Measurements from ENCODE around the gene ELMO1. TPM values are rescaled to one million over a fixed set of nuclear protein-coding genes. Genes with fewer than 3 reads are reported as not detected.
A peak's percentile ranks its signal among the peaks of the same experiment; 100 is the strongest.

The ELMO1 gene
- total and polyA plus RNA-seq, 10 of the 15 experiments (the other 5 are each of a cell fraction or from before 2014, with no cell fraction given) = 22.6 to 85.9 (median 56.6) TPM

- TF ChIP-seq ETV6 (conservative IDR thresholded peaks at IDR 0.05 in 1 of 2, IDR thresholded peaks at IDR 0.05 in 1 of 2; ENCODE audit: borderline replicate concordance in 1 of 2, low read depth in 1 of 2) (peak in 1 of 2 experiments; percentile 85; a peak in 2 of 4 replicates), NR2C2 (IDR thresholded peaks at IDR 0.05; ENCODE audit: borderline replicate concordance, control insufficient read depth, insufficient read length, low read depth) (no peak), NFYB (IDR thresholded peaks at IDR 0.05; ENCODE audit: insufficient read depth, low read depth, low read length) (no peak), BACH1 (IDR thresholded peaks at IDR 0.05; ENCODE audit: borderline replicate concordance) (no peak), KAT2A (conservative IDR thresholded peaks at IDR 0.05; ENCODE audit: control insufficient read depth, low read depth, low read length) (no peak), SPI1 (IDR thresholded peaks at IDR 0.05; ENCODE audit: borderline replicate concordance, insufficient read depth, low read depth, low read length) (peak; percentile 96), MEF2B (IDR thresholded peaks at IDR 0.05; ENCODE audit: partially characterized antibody, poor library complexity, severe bottlenecking) (no peak), SUPT20H (IDR thresholded peaks at IDR 0.05; ENCODE audit: borderline replicate concordance, control insufficient read depth, low read depth, low read length) (no peak), TCF12 (IDR thresholded peaks at IDR 0.05; ENCODE audit: low read depth, low read length) (peak; percentile 89), TCF7 (IDR thresholded peaks at IDR 0.05; ENCODE audit: borderline replicate concordance) (no peak), EP300 (IDR thresholded peaks at IDR 0.05; ENCODE audit: borderline replicate concordance in 1 of 2, control insufficient read depth in 1 of 2, low read depth in 2 of 2, low read length in 2 of 2) (peak in 1 of 2 experiments; percentile 54; a peak in 1 of 4 replicates), STAT1 (conservative IDR thresholded peaks at IDR 0.05) (no peak), IRF5 (IDR thresholded peaks at IDR 0.05; ENCODE audit: borderline replicate concordance) (no peak), JUNB (IDR thresholded peaks at IDR 0.05) (no peak), RCOR1 (conservative IDR thresholded peaks at IDR 0.05; ENCODE audit: low read depth, low read length) (0 out of 2 replicates have a peak, but pooled peaks have one; percentile 72), YY1 (IDR thresholded peaks at IDR 0.05; ENCODE audit: low read depth, low read length) (no peak; the same call in 1 of the 2 replicates)
- TF ChIP-seq, protein P1, sequence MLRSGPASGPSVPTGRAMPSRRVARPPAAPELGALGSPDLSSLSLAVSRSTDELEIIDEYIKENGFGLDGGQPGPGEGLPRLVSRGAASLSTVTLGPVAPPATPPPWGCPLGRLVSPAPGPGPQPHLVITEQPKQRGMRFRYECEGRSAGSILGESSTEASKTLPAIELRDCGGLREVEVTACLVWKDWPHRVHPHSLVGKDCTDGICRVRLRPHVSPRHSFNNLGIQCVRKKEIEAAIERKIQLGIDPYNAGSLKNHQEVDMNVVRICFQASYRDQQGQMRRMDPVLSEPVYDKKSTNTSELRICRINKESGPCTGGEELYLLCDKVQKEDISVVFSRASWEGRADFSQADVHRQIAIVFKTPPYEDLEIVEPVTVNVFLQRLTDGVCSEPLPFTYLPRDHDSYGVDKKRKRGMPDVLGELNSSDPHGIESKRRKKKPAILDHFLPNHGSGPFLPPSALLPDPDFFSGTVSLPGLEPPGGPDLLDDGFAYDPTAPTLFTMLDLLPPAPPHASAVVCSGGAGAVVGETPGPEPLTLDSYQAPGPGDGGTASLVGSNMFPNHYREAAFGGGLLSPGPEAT (IDR thresholded peaks at IDR 0.05; ENCODE audit: low read depth) = no peak
- TF ChIP-seq, protein P2, sequence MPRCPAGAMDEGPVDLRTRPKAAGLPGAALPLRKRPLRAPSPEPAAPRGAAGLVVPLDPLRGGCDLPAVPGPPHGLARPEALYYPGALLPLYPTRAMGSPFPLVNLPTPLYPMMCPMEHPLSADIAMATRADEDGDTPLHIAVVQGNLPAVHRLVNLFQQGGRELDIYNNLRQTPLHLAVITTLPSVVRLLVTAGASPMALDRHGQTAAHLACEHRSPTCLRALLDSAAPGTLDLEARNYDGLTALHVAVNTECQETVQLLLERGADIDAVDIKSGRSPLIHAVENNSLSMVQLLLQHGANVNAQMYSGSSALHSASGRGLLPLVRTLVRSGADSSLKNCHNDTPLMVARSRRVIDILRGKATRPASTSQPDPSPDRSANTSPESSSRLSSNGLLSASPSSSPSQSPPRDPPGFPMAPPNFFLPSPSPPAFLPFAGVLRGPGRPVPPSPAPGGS (IDR thresholded peaks at IDR 0.05; ENCODE audit: borderline replicate concordance, insufficient read depth, low read depth, low read length, poor library complexity, severe bottlenecking) = no peak
- TF ChIP-seq, protein P3, sequence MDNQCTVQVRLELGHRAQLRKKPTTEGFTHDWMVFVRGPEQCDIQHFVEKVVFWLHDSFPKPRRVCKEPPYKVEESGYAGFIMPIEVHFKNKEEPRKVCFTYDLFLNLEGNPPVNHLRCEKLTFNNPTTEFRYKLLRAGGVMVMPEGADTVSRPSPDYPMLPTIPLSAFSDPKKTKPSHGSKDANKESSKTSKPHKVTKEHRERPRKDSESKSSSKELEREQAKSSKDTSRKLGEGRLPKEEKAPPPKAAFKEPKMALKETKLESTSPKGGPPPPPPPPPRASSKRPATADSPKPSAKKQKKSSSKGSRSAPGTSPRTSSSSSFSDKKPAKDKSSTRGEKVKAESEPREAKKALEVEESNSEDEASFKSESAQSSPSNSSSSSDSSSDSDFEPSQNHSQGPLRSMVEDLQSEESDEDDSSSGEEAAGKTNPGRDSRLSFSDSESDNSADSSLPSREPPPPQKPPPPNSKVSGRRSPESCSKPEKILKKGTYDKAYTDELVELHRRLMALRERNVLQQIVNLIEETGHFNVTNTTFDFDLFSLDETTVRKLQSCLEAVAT (IDR thresholded peaks at IDR 0.05) = no peak
- TF ChIP-seq, protein P4, sequence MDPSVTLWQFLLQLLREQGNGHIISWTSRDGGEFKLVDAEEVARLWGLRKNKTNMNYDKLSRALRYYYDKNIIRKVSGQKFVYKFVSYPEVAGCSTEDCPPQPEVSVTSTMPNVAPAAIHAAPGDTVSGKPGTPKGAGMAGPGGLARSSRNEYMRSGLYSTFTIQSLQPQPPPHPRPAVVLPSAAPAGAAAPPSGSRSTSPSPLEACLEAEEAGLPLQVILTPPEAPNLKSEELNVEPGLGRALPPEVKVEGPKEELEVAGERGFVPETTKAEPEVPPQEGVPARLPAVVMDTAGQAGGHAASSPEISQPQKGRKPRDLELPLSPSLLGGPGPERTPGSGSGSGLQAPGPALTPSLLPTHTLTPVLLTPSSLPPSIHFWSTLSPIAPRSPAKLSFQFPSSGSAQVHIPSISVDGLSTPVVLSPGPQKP (IDR thresholded peaks at IDR 0.05; ENCODE audit: low read depth, low read length) = 0 out of 2 replicates have a peak, but pooled peaks have one; percentile 37
These were observed at the start of gene ELMO1 (continued) for GRCh38 chr7:37448636-37449361.

Measured in GM12878 (cell line).